ENCODE results near the gene STOML2.
"Not testable (repeated sequence)": the region's sequence is repeated elsewhere in the genome, so short reads cannot be mapped to it uniquely, and the experiment has no call there.

Gene STOML2

GRCh38 chr9:35102769-35103659, at the start of gene STOML2:
STOML2 (minus strand) TSS chr9:35103131; CDS start chr9:35103094, 37 bp downstream.
- H3K9me3 ChIP-seq (ENCODE audit: control insufficient read depth in 5 of 5, low read length in 5 of 5), result no peaks in the 10 kb centered on the region
- no peaks in the 10 kb centered on the region for H3K27me3 ChIP-seq (ENCODE audit: control insufficient read depth in 5 of 5, insufficient read depth in 4 of 5, low read length in 5 of 5)
- H3K27ac ChIP-seq (ENCODE audit: low read depth, low read length), result peak within 1 kb of the TSS; percentile 89
- H3K4me1 ChIP-seq (ENCODE audit: control insufficient read depth in 5 of 5, insufficient read depth in 5 of 5, low read length in 5 of 5), result peaks cover 16 to 26% (median 26%) of the 10 kb centered on the region in 5 donors
- peaks cover 0 to 66% (median 56%) of the 10 kb centered on the region in 5 donors for H3K36me3 ChIP-seq (ENCODE audit: control insufficient read depth in 5 of 5, insufficient read depth in 5 of 5, low read length in 5 of 5)
- peak within 1 kb of the TSS; percentile 74 to 93 (median 89) for H3K4me3 ChIP-seq (ENCODE audit: low read depth in 1 of 5, low read length in 5 of 5)
- H3K9ac ChIP-seq (ENCODE audit: low read length in 5 of 5), result peak within 1 kb of the TSS; percentile 91 to 95 (median 94)

GRCh38 chr9:35147941-35148563, 45.1 kb upstream of the STOML2 start:
- not testable (repeated sequence) for H3K9ac ChIP-seq (ENCODE audit: low read length in 5 of 5); H3K36me3 ChIP-seq (ENCODE audit: control insufficient read depth in 5 of 5, insufficient read depth in 5 of 5, low read length in 5 of 5); H3K27ac ChIP-seq (ENCODE audit: low read depth, low read length); H3K4me3 ChIP-seq (ENCODE audit: low read depth in 1 of 5, low read length in 5 of 5); H3K27me3 ChIP-seq (ENCODE audit: control insufficient read depth in 5 of 5, insufficient read depth in 4 of 5, low read length in 5 of 5); H3K4me1 ChIP-seq (ENCODE audit: control insufficient read depth in 5 of 5, insufficient read depth in 5 of 5, low read length in 5 of 5)
- H3K9me3 ChIP-seq (ENCODE audit: control insufficient read depth in 5 of 5, low read length in 5 of 5), result peaks cover 0 to 25% (median 12%) of the 10 kb centered on the region in 5 donors

GRCh38 chr9:35142037-35142436, 39.1 kb upstream of the STOML2 start:
- no peaks in the 10 kb centered on the region for H3K27me3 ChIP-seq (ENCODE audit: control insufficient read depth in 5 of 5, insufficient read depth in 4 of 5, low read length in 5 of 5)
- H3K9me3 ChIP-seq (ENCODE audit: control insufficient read depth in 5 of 5, low read length in 5 of 5), result peaks cover 8 to 25% (median 21%) of the 10 kb centered on the region in 5 donors
- no peaks in the 10 kb centered on the region for H3K36me3 ChIP-seq (ENCODE audit: control insufficient read depth in 5 of 5, insufficient read depth in 5 of 5, low read length in 5 of 5)
- no peak overlapping the region for H3K4me3 ChIP-seq (ENCODE audit: low read depth in 1 of 5, low read length in 5 of 5)
- no peak overlapping the region for H3K27ac ChIP-seq (ENCODE audit: low read depth, low read length)
- peaks cover 0 to 4% (median 0%) of the 10 kb centered on the region in 5 donors for H3K4me1 ChIP-seq (ENCODE audit: control insufficient read depth in 5 of 5, insufficient read depth in 5 of 5, low read length in 5 of 5)
- H3K9ac ChIP-seq (ENCODE audit: low read length in 5 of 5), result no peak overlapping the region

- Histone ChIP-seq H3K4me3 (ENCODE audit: low read depth in 1 of 5, low read length in 5 of 5) (no peak overlapping the region), H3K27me3 (ENCODE audit: control insufficient read depth in 5 of 5, insufficient read depth in 4 of 5, low read length in 5 of 5) (no peaks in the 10 kb centered on the region), H3K27ac (ENCODE audit: low read depth, low read length) (no peak overlapping the region), H3K9ac (ENCODE audit: low read length in 5 of 5) (no peak overlapping the region), H3K36me3 (ENCODE audit: control insufficient read depth in 5 of 5, insufficient read depth in 5 of 5, low read length in 5 of 5) (no peaks in the 10 kb centered on the region), H3K9me3 (ENCODE audit: control insufficient read depth in 5 of 5, low read length in 5 of 5) (peaks cover 8 to 21% (median 21%) of the 10 kb centered on the region in 5 donors), H3K4me1 (ENCODE audit: control insufficient read depth in 5 of 5, insufficient read depth in 5 of 5, low read length in 5 of 5) (peaks cover 0 to 8% (median 0%) of the 10 kb centered on the region in 5 donors)
Observed at GRCh38 chr9:35140093-35140492, 37.2 kb upstream of the STOML2 start.

- H3K4me3 ChIP-seq (ENCODE audit: low read depth in 1 of 5, low read length in 5 of 5), result no peak overlapping the region
- H3K4me1 ChIP-seq (ENCODE audit: control insufficient read depth in 5 of 5, insufficient read depth in 5 of 5, low read length in 5 of 5), result peaks cover 0 to 8% (median 0%) of the 10 kb centered on the region in 5 donors
- H3K27me3 ChIP-seq (ENCODE audit: control insufficient read depth in 5 of 5, insufficient read depth in 4 of 5, low read length in 5 of 5), result no peaks in the 10 kb centered on the region
- no peak overlapping the region for H3K9ac ChIP-seq (ENCODE audit: low read length in 5 of 5)
- no peak overlapping the region for H3K27ac ChIP-seq (ENCODE audit: low read depth, low read length)
- H3K36me3 ChIP-seq (ENCODE audit: control insufficient read depth in 5 of 5, insufficient read depth in 5 of 5, low read length in 5 of 5), result no peaks in the 10 kb centered on the region
- H3K9me3 ChIP-seq (ENCODE audit: control insufficient read depth in 5 of 5, low read length in 5 of 5), result peaks cover under 1 to 16% (median 8%) of the 10 kb centered on the region in 5 donors
Observed at GRCh38 chr9:35136866-35137265, 33.9 kb upstream of the STOML2 start.

GRCh38 chr9:35135988-35136387, 33.1 kb upstream of the STOML2 start:
- Histone ChIP-seq H3K4me1 (ENCODE audit: control insufficient read depth in 5 of 5, insufficient read depth in 5 of 5, low read length in 5 of 5) (peaks cover 0 to 8% (median 0%) of the 10 kb centered on the region in 5 donors), H3K27ac (ENCODE audit: low read depth, low read length) (no peak overlapping the region)

GRCh38 chr9:35134920-35135319, 32.0 kb upstream of the STOML2 start:
- Histone ChIP-seq H3K36me3 (ENCODE audit: control insufficient read depth in 5 of 5, insufficient read depth in 5 of 5, low read length in 5 of 5) (no peaks in the 10 kb centered on the region), H3K27me3 (ENCODE audit: control insufficient read depth in 5 of 5, insufficient read depth in 4 of 5, low read length in 5 of 5) (no peaks in the 10 kb centered on the region), H3K4me1 (ENCODE audit: control insufficient read depth in 5 of 5, insufficient read depth in 5 of 5, low read length in 5 of 5) (peaks cover 0 to 8% (median 0%) of the 10 kb centered on the region in 5 donors), H3K9me3 (ENCODE audit: control insufficient read depth in 5 of 5, low read length in 5 of 5) (peaks cover 0 to 7% (median 0%) of the 10 kb centered on the region in 5 donors), H3K4me3 (ENCODE audit: low read depth in 1 of 5, low read length in 5 of 5) (no peak overlapping the region), H3K27ac (ENCODE audit: low read depth, low read length) (no peak overlapping the region), H3K9ac (ENCODE audit: low read length in 5 of 5) (no peak overlapping the region)

More at GRCh38 chr9:35135988-35136387, 33.1 kb upstream of the STOML2 start:
- no peak overlapping the region for H3K4me3 ChIP-seq (ENCODE audit: low read depth in 1 of 5, low read length in 5 of 5)
- no peaks in the 10 kb centered on the region for H3K27me3 ChIP-seq (ENCODE audit: control insufficient read depth in 5 of 5, insufficient read depth in 4 of 5, low read length in 5 of 5)
- H3K9me3 ChIP-seq (ENCODE audit: control insufficient read depth in 5 of 5, low read length in 5 of 5), result peaks cover 0 to 8% (median 0%) of the 10 kb centered on the region in 5 donors
- no peak overlapping the region for H3K9ac ChIP-seq (ENCODE audit: low read length in 5 of 5)
- no peaks in the 10 kb centered on the region for H3K36me3 ChIP-seq (ENCODE audit: control insufficient read depth in 5 of 5, insufficient read depth in 5 of 5, low read length in 5 of 5)

- Histone ChIP-seq H3K27ac (ENCODE audit: low read depth, low read length) (peak overlapping the region; percentile 81), H3K4me1 (ENCODE audit: control insufficient read depth in 5 of 5, insufficient read depth in 5 of 5, low read length in 5 of 5) (peaks cover 8 to 48% (median 41%) of the 10 kb centered on the region in 5 donors), H3K9me3 (ENCODE audit: control insufficient read depth in 5 of 5, low read length in 5 of 5) (no peaks in the 10 kb centered on the region), H3K27me3 (ENCODE audit: control insufficient read depth in 5 of 5, insufficient read depth in 4 of 5, low read length in 5 of 5) (no peaks in the 10 kb centered on the region), H3K36me3 (ENCODE audit: control insufficient read depth in 5 of 5, insufficient read depth in 5 of 5, low read length in 5 of 5) (no peaks in the 10 kb centered on the region), H3K9ac (ENCODE audit: low read length in 5 of 5) (peak overlapping the region; percentile 46 to 78 (median 59)), H3K4me3 (ENCODE audit: low read depth in 1 of 5, low read length in 5 of 5) (peak overlapping the region; percentile 65 to 91 (median 86))
Observed at GRCh38 chr9:35116898-35117551, 14.1 kb upstream of the STOML2 start.

GRCh38 chr9:35116539-35116897, 13.6 kb upstream of the STOML2 start:
- Histone ChIP-seq H3K36me3 (ENCODE audit: control insufficient read depth in 5 of 5, insufficient read depth in 5 of 5, low read length in 5 of 5) (no peaks in the 10 kb centered on the region), H3K27ac (ENCODE audit: low read depth, low read length) (peak overlapping the region; percentile 81), H3K4me1 (ENCODE audit: control insufficient read depth in 5 of 5, insufficient read depth in 5 of 5, low read length in 5 of 5) (peaks cover 8 to 53% (median 46%) of the 10 kb centered on the region in 5 donors), H3K9ac (ENCODE audit: low read length in 5 of 5) (peak overlapping the region in 4 of 5 donors; percentile 46 to 78 (median 58)), H3K27me3 (ENCODE audit: control insufficient read depth in 5 of 5, insufficient read depth in 4 of 5, low read length in 5 of 5) (no peaks in the 10 kb centered on the region), H3K4me3 (ENCODE audit: low read depth in 1 of 5, low read length in 5 of 5) (peak overlapping the region; percentile 65 to 91 (median 86)), H3K9me3 (ENCODE audit: control insufficient read depth in 5 of 5, low read length in 5 of 5) (no peaks in the 10 kb centered on the region)

Measured in subcutaneous abdominal adipose tissue (tissue), 5 donors.